GM12878 (cell line): ENCODE data around the gene TBC1D24.
"Not testable (repeated sequence)": the region's sequence is repeated elsewhere in the genome, so short reads cannot be mapped to it uniquely, and the experiment has no call there.

Experiments
- BACH1 ChIP-seq: fragments of 450-650 bp; IDR thresholded peaks from 2 replicates; pipeline ENCODE4 v1.6.1; 2017; ENCODE audit warnings: mild to moderate bottlenecking, borderline replicate concordance
- CHD4 ChIP-seq: fragments of 200-600 bp; sonication (generic); IDR thresholded peaks from 2 replicates; pipeline ENCODE4 v1.6.1; 2016; ENCODE audit warnings: mild to moderate bottlenecking
- EP300 ChIP-seq, 2 experiments: fragments of 150-350 bp in 1 of 2; IDR thresholded peaks; 2 replicates each; pipeline ENCODE4 v1.6.1; 2011 to 2012; ENCODE audit warnings: low read depth in 2 of 2, low read length in 2 of 2, borderline replicate concordance in 1 of 2, improper control_type of control experiment in 1 of 2, inconsistent platforms in 1 of 2; ENCODE audit not compliant: control insufficient read depth in 1 of 2
- IKZF2 ChIP-seq, 2 experiments: fragments of 450-650 bp; IDR thresholded peaks; 2 replicates each; pipeline ENCODE4 v1.6.1; 2017; ENCODE audit warnings: mild to moderate bottlenecking in 2 of 2, moderate library complexity in 2 of 2
- NFYB ChIP-seq: IDR thresholded peaks from 2 replicates; pipeline ENCODE4 v1.6.1; 2011; ENCODE audit warnings: low read depth, mild to moderate bottlenecking, low read length, improper control_type of control experiment, moderate library complexity; ENCODE audit not compliant: insufficient read depth
- POLR2A ChIP-seq: IDR thresholded peaks from 2 replicates; pipeline ENCODE4 v1.6.1; 2011; ENCODE audit warnings: low read depth, mild to moderate bottlenecking, low read length
- POLR2AphosphoS5 ChIP-seq: IDR thresholded peaks from 2 replicates; pipeline ENCODE4 v1.6.1; 2011; ENCODE audit warnings: mild to moderate bottlenecking, low read length, inconsistent platforms
- ZNF274 ChIP-seq: IDR thresholded peaks from one replicate; pipeline ENCODE4 v1.8.0; 2011; ENCODE audit not compliant: insufficient read length, insufficient read depth
- TF ChIP-seq, protein P1 (sequence below): IDR thresholded peaks from 2 replicates; pipeline ENCODE4 v1.6.1; 2012; ENCODE audit warnings: mild to moderate bottlenecking, low read depth, low read length
- TF ChIP-seq, protein P2 (sequence below), 3 experiments: IDR thresholded peaks in 2 of 3; conservative IDR thresholded peaks in 1 of 3; 2 replicates each; pipeline ENCODE4 v1.5.1; 2011; ENCODE audit warnings: low read depth in 3 of 3, low read length in 3 of 3, mild to moderate bottlenecking in 3 of 3, control low read depth in 2 of 3, moderate library complexity in 2 of 3, inconsistent platforms in 1 of 3, mixed read lengths in 1 of 3; ENCODE audit not compliant: control insufficient read depth in 2 of 3, insufficient read depth in 1 of 3; ENCODE audit errors: extremely low read depth in 1 of 3
- TF ChIP-seq, protein P3 (sequence below): IDR thresholded peaks from 2 replicates; pipeline ENCODE4 v1.6.1; 2011; ENCODE audit warnings: borderline replicate concordance, low read depth, mild to moderate bottlenecking, moderate library complexity, low read length; ENCODE audit not compliant: insufficient read depth, poor library complexity, severe bottlenecking
- TF ChIP-seq, protein P4 (sequence below): fragments of 450-650 bp; IDR thresholded peaks from 2 replicates; pipeline ENCODE4 v1.6.1; 2017; ENCODE audit warnings: mild to moderate bottlenecking

DNA sequence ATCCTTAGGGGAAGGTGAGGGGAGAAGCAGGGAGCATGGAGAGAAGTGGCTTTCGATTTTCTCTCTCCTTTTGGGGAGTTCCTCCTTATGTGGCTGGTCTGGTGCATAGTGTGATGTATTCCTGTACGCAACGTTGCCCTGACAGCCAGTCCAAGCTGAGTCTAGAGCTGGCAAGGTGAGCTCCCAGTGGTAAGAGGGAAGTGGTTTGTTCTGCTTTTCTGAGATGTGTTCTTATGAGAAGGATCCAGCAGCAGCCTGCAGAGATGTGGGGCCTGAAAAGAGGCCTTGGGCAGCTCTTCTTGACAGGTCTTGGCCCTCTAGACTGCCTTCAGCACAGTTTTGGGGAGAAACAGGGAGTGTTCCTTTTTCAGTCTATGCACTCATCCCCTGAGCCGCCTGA is 66.0 kb downstream of the TBC1D24 start:
- TF ChIP-seq, protein P1, sequence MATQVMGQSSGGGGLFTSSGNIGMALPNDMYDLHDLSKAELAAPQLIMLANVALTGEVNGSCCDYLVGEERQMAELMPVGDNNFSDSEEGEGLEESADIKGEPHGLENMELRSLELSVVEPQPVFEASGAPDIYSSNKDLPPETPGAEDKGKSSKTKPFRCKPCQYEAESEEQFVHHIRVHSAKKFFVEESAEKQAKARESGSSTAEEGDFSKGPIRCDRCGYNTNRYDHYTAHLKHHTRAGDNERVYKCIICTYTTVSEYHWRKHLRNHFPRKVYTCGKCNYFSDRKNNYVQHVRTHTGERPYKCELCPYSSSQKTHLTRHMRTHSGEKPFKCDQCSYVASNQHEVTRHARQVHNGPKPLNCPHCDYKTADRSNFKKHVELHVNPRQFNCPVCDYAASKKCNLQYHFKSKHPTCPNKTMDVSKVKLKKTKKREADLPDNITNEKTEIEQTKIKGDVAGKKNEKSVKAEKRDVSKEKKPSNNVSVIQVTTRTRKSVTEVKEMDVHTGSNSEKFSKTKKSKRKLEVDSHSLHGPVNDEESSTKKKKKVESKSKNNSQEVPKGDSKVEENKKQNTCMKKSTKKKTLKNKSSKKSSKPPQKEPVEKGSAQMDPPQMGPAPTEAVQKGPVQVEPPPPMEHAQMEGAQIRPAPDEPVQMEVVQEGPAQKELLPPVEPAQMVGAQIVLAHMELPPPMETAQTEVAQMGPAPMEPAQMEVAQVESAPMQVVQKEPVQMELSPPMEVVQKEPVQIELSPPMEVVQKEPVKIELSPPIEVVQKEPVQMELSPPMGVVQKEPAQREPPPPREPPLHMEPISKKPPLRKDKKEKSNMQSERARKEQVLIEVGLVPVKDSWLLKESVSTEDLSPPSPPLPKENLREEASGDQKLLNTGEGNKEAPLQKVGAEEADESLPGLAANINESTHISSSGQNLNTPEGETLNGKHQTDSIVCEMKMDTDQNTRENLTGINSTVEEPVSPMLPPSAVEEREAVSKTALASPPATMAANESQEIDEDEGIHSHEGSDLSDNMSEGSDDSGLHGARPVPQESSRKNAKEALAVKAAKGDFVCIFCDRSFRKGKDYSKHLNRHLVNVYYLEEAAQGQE, result not testable (repeated sequence)
- TF ChIP-seq EP300 (IDR thresholded peaks at IDR 0.05; ENCODE audit: borderline replicate concordance in 1 of 2, control insufficient read depth in 1 of 2, low read depth in 2 of 2, low read length in 2 of 2); POLR2A; NFYB; BACH1; IKZF2 (IDR thresholded peaks at IDR 0.05); ZNF274; CHD4; POLR2AphosphoS5: not testable (repeated sequence)
- TF ChIP-seq, protein P2, sequence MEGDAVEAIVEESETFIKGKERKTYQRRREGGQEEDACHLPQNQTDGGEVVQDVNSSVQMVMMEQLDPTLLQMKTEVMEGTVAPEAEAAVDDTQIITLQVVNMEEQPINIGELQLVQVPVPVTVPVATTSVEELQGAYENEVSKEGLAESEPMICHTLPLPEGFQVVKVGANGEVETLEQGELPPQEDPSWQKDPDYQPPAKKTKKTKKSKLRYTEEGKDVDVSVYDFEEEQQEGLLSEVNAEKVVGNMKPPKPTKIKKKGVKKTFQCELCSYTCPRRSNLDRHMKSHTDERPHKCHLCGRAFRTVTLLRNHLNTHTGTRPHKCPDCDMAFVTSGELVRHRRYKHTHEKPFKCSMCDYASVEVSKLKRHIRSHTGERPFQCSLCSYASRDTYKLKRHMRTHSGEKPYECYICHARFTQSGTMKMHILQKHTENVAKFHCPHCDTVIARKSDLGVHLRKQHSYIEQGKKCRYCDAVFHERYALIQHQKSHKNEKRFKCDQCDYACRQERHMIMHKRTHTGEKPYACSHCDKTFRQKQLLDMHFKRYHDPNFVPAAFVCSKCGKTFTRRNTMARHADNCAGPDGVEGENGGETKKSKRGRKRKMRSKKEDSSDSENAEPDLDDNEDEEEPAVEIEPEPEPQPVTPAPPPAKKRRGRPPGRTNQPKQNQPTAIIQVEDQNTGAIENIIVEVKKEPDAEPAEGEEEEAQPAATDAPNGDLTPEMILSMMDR (IDR thresholded peaks at IDR 0.05 in 2 of 3, conservative IDR thresholded peaks at IDR 0.05 in 1 of 3; ENCODE audit: control insufficient read depth in 2 of 3, extremely low read depth in 1 of 3, insufficient read depth in 1 of 3, low read depth in 3 of 3, low read length in 3 of 3), result not testable (repeated sequence)
- TF ChIP-seq, protein P3, sequence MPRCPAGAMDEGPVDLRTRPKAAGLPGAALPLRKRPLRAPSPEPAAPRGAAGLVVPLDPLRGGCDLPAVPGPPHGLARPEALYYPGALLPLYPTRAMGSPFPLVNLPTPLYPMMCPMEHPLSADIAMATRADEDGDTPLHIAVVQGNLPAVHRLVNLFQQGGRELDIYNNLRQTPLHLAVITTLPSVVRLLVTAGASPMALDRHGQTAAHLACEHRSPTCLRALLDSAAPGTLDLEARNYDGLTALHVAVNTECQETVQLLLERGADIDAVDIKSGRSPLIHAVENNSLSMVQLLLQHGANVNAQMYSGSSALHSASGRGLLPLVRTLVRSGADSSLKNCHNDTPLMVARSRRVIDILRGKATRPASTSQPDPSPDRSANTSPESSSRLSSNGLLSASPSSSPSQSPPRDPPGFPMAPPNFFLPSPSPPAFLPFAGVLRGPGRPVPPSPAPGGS, result not testable (repeated sequence)
- TF ChIP-seq, protein P4, sequence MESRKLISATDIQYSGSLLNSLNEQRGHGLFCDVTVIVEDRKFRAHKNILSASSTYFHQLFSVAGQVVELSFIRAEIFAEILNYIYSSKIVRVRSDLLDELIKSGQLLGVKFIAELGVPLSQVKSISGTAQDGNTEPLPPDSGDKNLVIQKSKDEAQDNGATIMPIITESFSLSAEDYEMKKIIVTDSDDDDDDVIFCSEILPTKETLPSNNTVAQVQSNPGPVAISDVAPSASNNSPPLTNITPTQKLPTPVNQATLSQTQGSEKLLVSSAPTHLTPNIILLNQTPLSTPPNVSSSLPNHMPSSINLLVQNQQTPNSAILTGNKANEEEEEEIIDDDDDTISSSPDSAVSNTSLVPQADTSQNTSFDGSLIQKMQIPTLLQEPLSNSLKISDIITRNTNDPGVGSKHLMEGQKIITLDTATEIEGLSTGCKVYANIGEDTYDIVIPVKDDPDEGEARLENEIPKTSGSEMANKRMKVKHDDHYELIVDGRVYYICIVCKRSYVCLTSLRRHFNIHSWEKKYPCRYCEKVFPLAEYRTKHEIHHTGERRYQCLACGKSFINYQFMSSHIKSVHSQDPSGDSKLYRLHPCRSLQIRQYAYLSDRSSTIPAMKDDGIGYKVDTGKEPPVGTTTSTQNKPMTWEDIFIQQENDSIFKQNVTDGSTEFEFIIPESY, result not testable (repeated sequence)
